Fibroblast of lung (primary cell): ENCODE measurements around the gene E2F1.

Experiments
- EZH2 ChIP-seq: IDR thresholded peaks from 2 replicates; pipeline ENCODE4 v1.5.1; 2012; ENCODE audit warnings: low read length, control low read depth, mild to moderate bottlenecking; ENCODE audit errors: missing control alignments
- TF ChIP-seq, protein P1 (sequence below), 2 donors: IDR thresholded peaks in 1 of 2; conservative IDR thresholded peaks in 1 of 2; 1 replicate in 1 of 2; 2 replicates in 1 of 2; pipeline ENCODE4 v1.5.1; 2011 to 2012; ENCODE audit warnings: low read length in 2 of 2, control low read depth in 1 of 2, inconsistent platforms in 1 of 2, low read depth in 1 of 2, mild to moderate bottlenecking in 1 of 2

DNA sequence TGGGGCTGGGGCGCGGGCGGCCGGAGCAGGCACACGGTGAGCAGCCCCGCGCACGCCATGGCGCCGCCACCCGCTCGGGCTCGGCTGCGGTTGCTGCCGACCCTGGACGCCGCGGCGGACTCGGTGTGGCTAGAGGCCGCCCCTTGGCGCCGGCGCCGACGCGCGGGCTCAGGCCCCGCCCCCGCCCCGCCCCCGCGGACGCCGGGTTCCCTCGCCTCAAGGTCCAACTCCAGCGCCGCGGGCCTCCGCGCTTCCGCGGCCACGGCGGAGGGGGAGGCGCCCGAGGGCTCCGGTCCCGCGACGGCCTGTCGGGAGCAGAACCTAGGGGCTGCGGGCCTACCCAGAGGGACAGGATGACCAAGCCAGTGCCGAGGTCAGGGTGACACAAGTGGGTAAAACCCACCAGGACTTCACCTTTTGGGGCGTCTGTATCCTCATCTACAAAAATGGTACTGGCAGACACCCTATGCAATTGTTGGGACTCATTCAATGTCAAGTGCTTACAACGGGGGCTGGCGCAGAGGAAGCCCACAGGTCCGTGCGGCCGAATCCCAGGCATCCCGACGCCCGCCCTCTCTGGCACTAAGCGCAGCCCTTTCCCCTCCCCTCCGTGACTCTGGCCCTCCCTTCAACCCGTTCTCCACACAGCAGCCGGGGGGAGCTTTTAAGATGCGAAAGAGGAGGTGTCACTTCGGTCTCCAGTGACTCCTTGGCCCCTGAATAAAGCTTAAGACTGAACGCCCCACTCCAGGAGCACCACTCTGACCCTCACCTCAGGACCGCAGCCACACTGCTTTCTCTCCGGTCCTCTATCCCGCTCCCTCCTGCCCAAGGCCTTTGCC lies 11.7 kb downstream of the E2F1 start, which contains the start of gene NECAB3:
- TF ChIP-seq, protein P1, sequence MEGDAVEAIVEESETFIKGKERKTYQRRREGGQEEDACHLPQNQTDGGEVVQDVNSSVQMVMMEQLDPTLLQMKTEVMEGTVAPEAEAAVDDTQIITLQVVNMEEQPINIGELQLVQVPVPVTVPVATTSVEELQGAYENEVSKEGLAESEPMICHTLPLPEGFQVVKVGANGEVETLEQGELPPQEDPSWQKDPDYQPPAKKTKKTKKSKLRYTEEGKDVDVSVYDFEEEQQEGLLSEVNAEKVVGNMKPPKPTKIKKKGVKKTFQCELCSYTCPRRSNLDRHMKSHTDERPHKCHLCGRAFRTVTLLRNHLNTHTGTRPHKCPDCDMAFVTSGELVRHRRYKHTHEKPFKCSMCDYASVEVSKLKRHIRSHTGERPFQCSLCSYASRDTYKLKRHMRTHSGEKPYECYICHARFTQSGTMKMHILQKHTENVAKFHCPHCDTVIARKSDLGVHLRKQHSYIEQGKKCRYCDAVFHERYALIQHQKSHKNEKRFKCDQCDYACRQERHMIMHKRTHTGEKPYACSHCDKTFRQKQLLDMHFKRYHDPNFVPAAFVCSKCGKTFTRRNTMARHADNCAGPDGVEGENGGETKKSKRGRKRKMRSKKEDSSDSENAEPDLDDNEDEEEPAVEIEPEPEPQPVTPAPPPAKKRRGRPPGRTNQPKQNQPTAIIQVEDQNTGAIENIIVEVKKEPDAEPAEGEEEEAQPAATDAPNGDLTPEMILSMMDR (conservative IDR thresholded peaks at IDR 0.05 in 1 of 2, IDR thresholded peaks at IDR 0.05 in 1 of 2; ENCODE audit: low read depth in 1 of 2, low read length in 2 of 2): no peak
- TF ChIP-seq EZH2: no peak
